GM21723 (cell line): Measurements from ENCODE around the gene RGS21.

Source experiments
- ATAC-seq: cut with Tn5 transposase; IDR thresholded peaks from one replicate; pipeline ENCODE4 v1.9.1; 2021; ENCODE audit warnings: mild to moderate bottlenecking, moderate library complexity; ENCODE audit not compliant: unreplicated experiment

The RGS21 gene

DNA sequence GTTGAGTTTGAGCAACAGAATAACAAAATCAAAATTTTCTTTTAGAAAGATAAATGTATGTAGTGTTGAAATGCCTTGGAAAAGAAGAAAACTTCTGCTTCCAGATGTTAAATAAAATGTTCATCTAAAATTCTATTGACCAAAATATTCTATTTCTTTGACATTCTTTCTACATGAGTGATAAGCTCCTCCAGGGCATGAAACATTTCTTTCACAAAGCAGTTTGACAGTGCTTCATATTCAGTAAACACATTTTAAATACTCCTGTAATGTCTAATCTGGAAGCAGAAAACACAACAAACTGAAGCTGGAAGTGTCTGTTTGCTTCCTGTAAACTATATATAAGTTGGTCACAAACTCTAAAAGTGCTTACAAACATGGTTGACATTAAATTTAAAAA is 61.5 kb downstream of the RGS21 start:
- ATAC-seq, result no peak

DNA sequence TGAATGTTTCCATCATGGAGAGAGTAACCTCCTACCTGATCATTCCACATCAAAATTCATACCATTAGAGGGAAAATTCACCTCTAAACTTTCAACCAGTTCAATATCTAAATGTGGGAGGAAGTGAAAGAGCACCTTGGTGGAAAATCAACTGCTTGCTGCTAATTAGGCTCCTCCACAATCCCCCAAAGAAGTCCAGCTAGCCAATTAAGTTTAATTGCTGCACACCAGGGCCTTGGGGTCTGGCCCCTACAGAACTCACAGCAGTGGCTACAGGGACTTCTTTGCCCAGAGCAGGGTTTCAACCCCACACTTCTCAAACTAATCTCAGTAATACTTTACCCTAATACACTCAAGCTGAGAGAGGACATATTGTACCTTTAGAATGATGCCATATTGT is 62.1 kb downstream of the RGS21 start:
- no peak for ATAC-seq

DNA sequence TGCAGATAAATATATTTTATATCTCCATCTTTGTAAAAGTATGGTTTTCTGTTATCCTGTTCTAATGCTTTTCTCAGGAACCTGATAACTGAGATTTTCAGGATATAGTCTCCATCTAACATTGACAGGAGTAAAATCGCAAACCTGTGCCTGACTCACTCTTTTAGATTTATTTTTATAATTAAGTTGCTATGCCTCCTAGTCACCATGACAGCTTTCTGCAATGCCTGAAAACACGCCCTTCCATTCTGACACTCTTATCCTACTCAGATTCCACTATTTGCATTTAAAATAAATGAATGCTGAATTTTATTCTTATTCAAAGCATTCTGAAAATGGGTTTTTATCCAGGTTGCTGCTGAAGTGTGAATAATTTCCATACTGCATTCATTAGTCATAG is 62.8 kb downstream of the RGS21 start:
- ATAC-seq, result no peak

- no peak for ATAC-seq
Measured at GRCh38 chr1:192382758-192383157, 66.0 kb downstream of the RGS21 start.

- ATAC-seq, result no peak
Measured at GRCh38 chr1:192386051-192386650, 69.4 kb downstream of the RGS21 start.

GRCh38 chr1:192395211-192395610 is 78.4 kb downstream of the RGS21 start:
- ATAC-seq, result no peak

DNA sequence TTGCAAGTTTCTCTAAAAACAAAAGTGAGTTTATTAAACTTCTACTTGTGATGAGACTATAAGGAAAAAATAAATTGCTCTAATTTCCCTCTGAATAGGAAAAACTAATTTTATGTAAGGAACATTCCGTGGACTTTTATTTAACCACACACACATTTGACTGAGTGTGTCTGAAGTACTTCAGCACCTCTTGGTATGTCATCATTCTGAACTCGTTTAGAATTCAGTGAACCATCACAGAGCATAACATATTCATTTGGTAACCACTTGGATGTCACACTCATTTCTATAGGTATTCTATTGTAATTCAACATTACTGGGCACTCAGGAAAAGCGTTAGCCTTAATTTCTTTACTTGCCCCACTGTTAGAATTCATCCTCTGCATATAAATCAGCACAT is 79.1 kb downstream of the RGS21 start:
- no peak for ATAC-seq

DNA sequence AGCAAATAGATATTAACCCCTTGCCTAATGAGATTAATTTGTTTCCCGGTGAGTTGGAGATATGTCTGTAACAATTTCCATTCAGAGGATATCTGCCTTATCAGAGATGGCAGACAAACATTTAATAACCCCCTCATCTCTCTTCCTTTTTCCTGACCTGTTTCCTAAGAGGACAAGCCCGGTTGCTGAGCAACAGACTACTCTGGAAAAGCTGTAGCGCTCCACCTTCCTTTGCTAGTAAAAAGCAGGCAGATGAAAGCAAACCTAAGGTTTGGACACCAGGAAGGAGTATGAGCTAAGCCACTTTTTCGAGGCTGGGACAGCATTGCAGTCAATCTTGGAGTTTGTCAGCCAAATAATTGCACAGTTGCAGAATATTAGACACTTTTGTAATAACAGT is 82.4 kb downstream of the RGS21 start:
- ATAC-seq, result no peak

- no peak for ATAC-seq
Measured at GRCh38 chr1:192401825-192402224, 85.0 kb downstream of the RGS21 start.

- ATAC-seq, result no peak
Measured at GRCh38 chr1:192402571-192402970, 85.8 kb downstream of the RGS21 start.

GRCh38 chr1:192407206-192407605 is 90.4 kb downstream of the RGS21 start:
- ATAC-seq, result no peak
